A673 (cell line): Measurements from ENCODE around the gene CDH9. TPM values are rescaled to one million over a fixed set of nuclear protein-coding genes. Genes with fewer than 3 reads are reported as not detected.

Source experiments
- BruUV-seq: library from RNA; stranded (reverse); fragments of 400-500 nt; replicated peaks from 2 replicates; lab custom pipeline; 2021; lab: Mats Ljungman, UMichigan
- CTCF ChIA-PET: fragments of 300-600 bp; sonication (Branson Sonifier 250); formaldehyde crosslinking; loops from one replicate; lab custom pipeline; 2022; ENCODE audit warnings: antibody characterized with exemption; lab: Charles Lee
- POLR2A ChIA-PET: fragments of 300-600 bp; sonication (Branson Sonifier 250); formaldehyde crosslinking; loops from one replicate; lab custom pipeline; 2022; ENCODE audit warnings: antibody characterized with exemption; ENCODE audit not compliant: low non-redundant PET; lab: Charles Lee
- DNase-seq: peaks from one replicate; pipeline ENCODE4 v3.0.0-alpha.2; 2015; ENCODE audit warnings: low spot score
- H3K27ac ChIP-seq: fragments of 200-600 bp; sonication (generic); 2 replicates; pipeline ENCODE4 v1.5.1; 2016; ENCODE audit warnings: mixed run types, low read depth, mild to moderate bottlenecking, mixed read lengths, antibody characterized with exemption, low read length; ENCODE audit not compliant: poor library complexity, severe bottlenecking
- H3K27me3 ChIP-seq: fragments of 200-600 bp; sonication (generic); replicated peaks from 2 replicates; pipeline ENCODE4 v1.6.1; 2017; ENCODE audit warnings: mixed run types, low read depth, mild to moderate bottlenecking, mixed read lengths, antibody characterized with exemption, low read length; ENCODE audit not compliant: insufficient read depth, poor library complexity
- H3K36me3 ChIP-seq: fragments of 200-600 bp; sonication (generic); 2 replicates; pipeline ENCODE4 v1.6.1; 2016; ENCODE audit warnings: mixed run types, mild to moderate bottlenecking, mixed read lengths, antibody characterized with exemption, low read length; ENCODE audit not compliant: insufficient read depth, poor library complexity, severe bottlenecking
- H3K4me1 ChIP-seq: fragments of 200-600 bp; sonication (generic); 2 replicates; pipeline ENCODE4 v1.6.1; 2017; ENCODE audit warnings: mixed run types, mild to moderate bottlenecking, mixed read lengths, antibody characterized with exemption, low read length; ENCODE audit not compliant: insufficient read depth, poor library complexity, severe bottlenecking
- H3K4me3 ChIP-seq: fragments of 200-600 bp; sonication (generic); 2 replicates; pipeline ENCODE4 v1.5.1; 2016; ENCODE audit warnings: low read depth, mixed run types, mild to moderate bottlenecking, mixed read lengths, low read length; ENCODE audit not compliant: poor library complexity, severe bottlenecking
- H3K9me3 ChIP-seq: fragments of 200-600 bp; sonication (generic); 2 replicates; pipeline ENCODE4 v1.6.1; 2016; ENCODE audit warnings: mixed run types, low read depth, mild to moderate bottlenecking, mixed read lengths, antibody characterized with exemption, low read length; ENCODE audit not compliant: poor library complexity, severe bottlenecking
- CTCF ChIP-seq: fragments of 300-800, 200-600 bp; sonication (generic); conservative IDR thresholded peaks from 2 replicates; pipeline ENCODE4 v1.5.1; 2017; ENCODE audit warnings: low read depth, mild to moderate bottlenecking, antibody characterized with exemption, low read length, moderate library complexity, mixed read lengths
- EZH2 ChIP-seq: fragments of 200-600 bp; sonication (generic); IDR thresholded peaks from 2 replicates; pipeline ENCODE4 v1.6.1; 2017; ENCODE audit warnings: borderline replicate concordance, low read depth, mild to moderate bottlenecking, mixed read lengths, antibody characterized with exemption, low read length; ENCODE audit not compliant: poor library complexity, severe bottlenecking
- intact Hi-C: fragments of 100-400 bp; cut with micrococcal nuclease; formaldehyde crosslinking; loops from one replicate; pipeline ENCODE4 v1.10.0; 2022; ENCODE audit not compliant: unreplicated experiment
- total RNA-seq: library from RNA; stranded (reverse); gene quantifications from 2 replicates; pipeline ENCODE4 v1.2.3, GENCODE V29; 2021

Gene CDH9
- total RNA-seq, 1 experiment from 2014 or later: not detected

GRCh38 chr5:26986985-26987384 is 51.4 kb downstream of the CDH9 start:
- Histone ChIP-seq H3K36me3 (no peaks in the 10 kb centered on the region), H3K4me3 (no peak overlapping the region), H3K9me3 (peaks cover 3% of the 10 kb centered on the region), H3K27ac (no peak overlapping the region), H3K27me3 (no peaks in the 10 kb centered on the region), H3K4me1 (no peaks in the 10 kb centered on the region)
- intact Hi-C loops: no loop called here
- ChIA-PET CTCF (no interaction called here), POLR2A (no interaction called here)
- BruUV-seq: no TSS peak
- TF ChIP-seq CTCF: no peak
- no peak for TF ChIP-seq EZH2
- no peak for DNase-seq

GRCh38 chr5:26981750-26982149 is 56.6 kb downstream of the CDH9 start:
- Histone ChIP-seq H3K36me3 (no peaks in the 10 kb centered on the region), H3K9me3 (peaks cover 6% of the 10 kb centered on the region), H3K4me1 (no peaks in the 10 kb centered on the region), H3K27me3 (no peaks in the 10 kb centered on the region), H3K27ac (no peak overlapping the region), H3K4me3 (no peak overlapping the region)
- no peak for DNase-seq
- CTCF ChIA-PET: no interaction called here
- POLR2A ChIA-PET: no interaction called here
- no peak for TF ChIP-seq CTCF
- TF ChIP-seq EZH2: no peak
- intact Hi-C loops: no loop called here
- BruUV-seq: no TSS peak

- Histone ChIP-seq H3K9me3 (no peaks in the 10 kb centered on the region), H3K27me3 (no peaks in the 10 kb centered on the region), H3K36me3 (no peaks in the 10 kb centered on the region), H3K4me1 (no peaks in the 10 kb centered on the region), H3K27ac (no peak overlapping the region), H3K4me3 (no peak overlapping the region)
- ChIA-PET POLR2A (no interaction called here), CTCF (no interaction called here)
- no peak for TF ChIP-seq EZH2
- intact Hi-C loops: no loop called here
- no TSS peak for BruUV-seq
- DNase-seq: no peak
Measured at GRCh38 chr5:26959290-26959689, 79.1 kb downstream of the CDH9 start.

DNA sequence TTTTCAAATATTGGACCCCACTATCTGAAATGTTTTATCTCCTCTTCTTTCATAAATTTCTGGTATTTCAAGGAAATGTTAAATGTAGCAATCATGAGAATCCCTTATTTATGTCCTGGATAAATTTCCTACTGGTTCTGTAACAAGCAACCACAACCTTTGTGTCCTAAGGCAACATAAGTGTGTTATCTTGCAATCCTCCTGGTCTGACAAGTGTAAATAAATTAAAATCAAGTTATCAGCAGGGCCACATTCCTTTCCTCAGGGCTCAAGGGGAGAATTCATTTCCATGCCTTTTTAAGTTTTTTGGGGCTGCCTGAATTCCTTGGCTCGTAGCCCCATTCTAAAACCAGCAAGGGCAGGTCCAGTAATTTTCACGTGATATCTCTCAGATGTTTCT is 83.2 kb downstream of the CDH9 start:
- no TSS peak for BruUV-seq
- no peaks in the 10 kb centered on the region for H3K4me1 ChIP-seq
- H3K9me3 ChIP-seq: no peaks in the 10 kb centered on the region
- CTCF ChIA-PET: no interaction called here
- POLR2A ChIA-PET: no interaction called here
- TF ChIP-seq CTCF: no peak
- TF ChIP-seq EZH2: no peak
- no peaks in the 10 kb centered on the region for H3K36me3 ChIP-seq
- DNase-seq: no peak
- H3K27ac ChIP-seq: no peak overlapping the region
- H3K4me3 ChIP-seq: no peak overlapping the region
- H3K27me3 ChIP-seq: no peaks in the 10 kb centered on the region
- intact Hi-C loops: no loop called here
